ENCODE results near the gene OR4F15.
"Not testable (repeated sequence)": the region's sequence is repeated elsewhere in the genome, so short reads cannot be mapped to it uniquely, and the experiment has no call there.

Gene OR4F15, protein sequence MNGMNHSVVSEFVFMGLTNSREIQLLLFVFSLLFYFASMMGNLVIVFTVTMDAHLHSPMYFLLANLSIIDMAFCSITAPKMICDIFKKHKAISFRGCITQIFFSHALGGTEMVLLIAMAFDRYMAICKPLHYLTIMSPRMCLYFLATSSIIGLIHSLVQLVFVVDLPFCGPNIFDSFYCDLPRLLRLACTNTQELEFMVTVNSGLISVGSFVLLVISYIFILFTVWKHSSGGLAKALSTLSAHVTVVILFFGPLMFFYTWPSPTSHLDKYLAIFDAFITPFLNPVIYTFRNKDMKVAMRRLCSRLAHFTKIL

DNA sequence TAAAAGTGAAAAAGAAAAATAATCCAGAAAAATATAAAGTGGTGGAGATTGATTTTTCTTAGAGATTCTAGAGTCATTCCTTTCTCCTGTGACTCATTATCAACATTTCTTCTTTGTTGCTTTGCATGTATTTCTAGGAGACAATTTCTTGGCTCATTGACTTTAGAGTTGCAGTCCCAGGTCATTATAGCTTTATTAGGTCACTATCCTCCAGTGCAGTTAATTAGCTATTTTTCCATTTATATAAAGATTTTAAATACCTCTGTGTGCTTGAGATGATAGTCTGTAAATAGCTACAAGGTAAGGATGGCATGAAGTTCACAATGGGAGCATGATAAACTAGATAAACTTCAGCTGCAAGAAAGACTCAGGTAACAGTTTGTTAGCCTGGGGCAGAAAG lies at the start of gene OR4F15:
Gene OR4F15, plus strand, starts transcription at position 301 of the 400 bp plus-strand sequence. CDS start 5,985 bp downstream, outside the sequence.
- no peaks in the 10 kb centered on the region for H3K36me3 Mint-ChIP-seq (ENCODE audit: low read depth)
- peak within 1 kb of the TSS in 1 of 3 experiments; percentile 40 for H3K27ac Mint-ChIP-seq
- H3K4me3 Mint-ChIP-seq: no peak within 1 kb of the TSS
- H3K27me3 Mint-ChIP-seq (ENCODE audit: low read depth): peaks cover 19% of the 10 kb centered on the region
- TF ChIP-seq, protein P1, sequence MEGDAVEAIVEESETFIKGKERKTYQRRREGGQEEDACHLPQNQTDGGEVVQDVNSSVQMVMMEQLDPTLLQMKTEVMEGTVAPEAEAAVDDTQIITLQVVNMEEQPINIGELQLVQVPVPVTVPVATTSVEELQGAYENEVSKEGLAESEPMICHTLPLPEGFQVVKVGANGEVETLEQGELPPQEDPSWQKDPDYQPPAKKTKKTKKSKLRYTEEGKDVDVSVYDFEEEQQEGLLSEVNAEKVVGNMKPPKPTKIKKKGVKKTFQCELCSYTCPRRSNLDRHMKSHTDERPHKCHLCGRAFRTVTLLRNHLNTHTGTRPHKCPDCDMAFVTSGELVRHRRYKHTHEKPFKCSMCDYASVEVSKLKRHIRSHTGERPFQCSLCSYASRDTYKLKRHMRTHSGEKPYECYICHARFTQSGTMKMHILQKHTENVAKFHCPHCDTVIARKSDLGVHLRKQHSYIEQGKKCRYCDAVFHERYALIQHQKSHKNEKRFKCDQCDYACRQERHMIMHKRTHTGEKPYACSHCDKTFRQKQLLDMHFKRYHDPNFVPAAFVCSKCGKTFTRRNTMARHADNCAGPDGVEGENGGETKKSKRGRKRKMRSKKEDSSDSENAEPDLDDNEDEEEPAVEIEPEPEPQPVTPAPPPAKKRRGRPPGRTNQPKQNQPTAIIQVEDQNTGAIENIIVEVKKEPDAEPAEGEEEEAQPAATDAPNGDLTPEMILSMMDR (IDR thresholded peaks at IDR 0.05; ENCODE audit: unreplicated experiment in 3 of 3): no peak
- no peaks in the 10 kb centered on the region for H3K9me3 Mint-ChIP-seq
- no peaks in the 10 kb centered on the region for H3K4me1 Mint-ChIP-seq

DNA sequence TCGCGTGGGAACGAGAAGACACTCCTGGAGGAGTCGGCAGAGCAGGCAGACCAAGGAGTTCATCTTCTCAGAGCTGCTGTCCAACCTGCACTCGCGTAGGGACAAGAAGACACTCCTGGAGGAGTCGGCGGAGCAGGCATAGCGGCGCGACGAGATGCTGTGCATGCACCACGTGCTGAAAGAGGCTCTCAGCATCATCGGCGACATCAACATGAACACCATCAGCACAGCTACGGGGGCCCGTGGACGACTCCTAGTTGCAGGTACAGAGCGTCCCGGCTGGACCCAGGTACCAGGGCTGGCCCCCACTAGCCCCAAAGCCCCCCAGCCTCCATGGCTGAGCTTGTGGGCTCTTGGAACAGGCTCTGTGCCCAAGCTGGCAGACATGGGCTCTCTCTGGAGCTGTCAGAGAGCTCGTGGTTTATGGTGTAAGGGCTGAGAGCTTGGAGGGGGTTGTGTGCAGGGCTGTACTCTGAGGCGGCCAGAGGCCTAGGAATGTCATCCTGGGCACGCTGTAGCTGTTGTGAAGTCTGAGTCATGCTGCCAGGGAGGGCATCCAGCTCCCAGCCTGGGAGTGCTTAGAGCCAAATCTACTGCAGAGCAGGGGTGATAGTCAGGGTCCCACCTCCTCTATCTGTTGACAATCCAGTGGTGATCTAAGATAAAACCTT lies 47.2 kb upstream of the OR4F15 start:
- not testable (repeated sequence) for H3K36me3 Mint-ChIP-seq (ENCODE audit: low read depth); H3K27me3 Mint-ChIP-seq (ENCODE audit: low read depth); H3K4me1 Mint-ChIP-seq; H3K4me3 Mint-ChIP-seq; H3K27ac Mint-ChIP-seq; H3K9me3 Mint-ChIP-seq

DNA sequence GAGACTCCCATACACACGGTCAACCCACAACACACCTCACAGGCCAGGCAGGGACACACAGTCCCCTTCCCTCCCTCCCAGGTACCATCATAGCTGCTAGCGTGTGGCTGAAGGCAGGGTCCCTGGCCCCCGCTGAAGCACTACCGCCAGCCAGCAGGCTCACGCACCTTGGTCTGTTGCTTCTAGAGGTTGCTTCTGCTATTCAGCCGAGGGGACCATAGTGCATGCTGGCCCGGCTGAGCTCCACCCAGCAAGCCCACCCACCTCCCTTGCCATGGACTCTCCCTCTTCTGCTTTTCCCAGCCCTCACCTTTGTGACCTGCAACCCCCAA lies 46.7 kb upstream of the OR4F15 start:
- H3K36me3 Mint-ChIP-seq (ENCODE audit: low read depth); H3K27me3 Mint-ChIP-seq (ENCODE audit: low read depth); H3K4me3 Mint-ChIP-seq; H3K4me1 Mint-ChIP-seq; H3K9me3 Mint-ChIP-seq; H3K27ac Mint-ChIP-seq: not testable (repeated sequence)

DNA sequence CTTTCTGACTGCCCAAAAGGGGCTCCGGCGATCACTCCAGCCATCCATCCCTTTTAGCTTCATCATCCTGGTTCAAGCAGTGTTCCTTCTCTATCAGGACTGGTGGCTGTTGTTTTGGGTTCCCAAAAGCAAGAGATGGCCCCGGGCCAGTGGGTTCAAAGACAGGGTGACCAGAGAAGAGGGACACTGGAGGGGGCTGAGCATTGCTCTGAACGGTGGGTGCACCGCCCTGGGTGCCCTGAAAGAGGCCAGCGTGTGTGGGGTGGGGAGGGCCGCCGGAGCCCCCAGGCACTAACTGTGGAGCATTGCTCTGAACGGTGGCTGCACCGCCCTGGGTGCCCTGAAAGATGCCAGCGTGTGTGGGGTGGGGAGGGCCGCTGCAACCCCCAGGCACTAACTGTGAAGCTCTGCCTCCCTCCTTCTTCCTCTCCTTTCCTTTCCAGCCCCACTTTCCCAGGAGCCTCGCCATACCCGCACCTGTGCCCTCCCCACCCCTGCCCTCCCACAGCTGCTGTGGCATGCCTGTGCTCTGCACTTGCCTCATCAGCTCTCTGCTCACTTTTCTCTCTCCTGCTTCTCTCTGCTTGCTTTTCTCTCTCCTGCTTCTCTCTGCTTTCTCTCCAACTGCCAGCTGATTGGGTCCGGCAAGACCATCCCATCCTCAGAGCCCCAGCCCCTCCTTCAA lies 46.1 kb upstream of the OR4F15 start:
- peaks cover 4% of the 10 kb centered on the region for H3K9me3 Mint-ChIP-seq
- peaks cover 3% of the 10 kb centered on the region for H3K36me3 Mint-ChIP-seq (ENCODE audit: low read depth)
- H3K27ac Mint-ChIP-seq: no peak overlapping the region
- no peaks in the 10 kb centered on the region for H3K27me3 Mint-ChIP-seq (ENCODE audit: low read depth)
- H3K4me3 Mint-ChIP-seq: no peak overlapping the region
- TF ChIP-seq, protein P1 (IDR thresholded peaks at IDR 0.05; ENCODE audit: unreplicated experiment in 3 of 3): no peak
- no peaks in the 10 kb centered on the region for H3K4me1 Mint-ChIP-seq

DNA sequence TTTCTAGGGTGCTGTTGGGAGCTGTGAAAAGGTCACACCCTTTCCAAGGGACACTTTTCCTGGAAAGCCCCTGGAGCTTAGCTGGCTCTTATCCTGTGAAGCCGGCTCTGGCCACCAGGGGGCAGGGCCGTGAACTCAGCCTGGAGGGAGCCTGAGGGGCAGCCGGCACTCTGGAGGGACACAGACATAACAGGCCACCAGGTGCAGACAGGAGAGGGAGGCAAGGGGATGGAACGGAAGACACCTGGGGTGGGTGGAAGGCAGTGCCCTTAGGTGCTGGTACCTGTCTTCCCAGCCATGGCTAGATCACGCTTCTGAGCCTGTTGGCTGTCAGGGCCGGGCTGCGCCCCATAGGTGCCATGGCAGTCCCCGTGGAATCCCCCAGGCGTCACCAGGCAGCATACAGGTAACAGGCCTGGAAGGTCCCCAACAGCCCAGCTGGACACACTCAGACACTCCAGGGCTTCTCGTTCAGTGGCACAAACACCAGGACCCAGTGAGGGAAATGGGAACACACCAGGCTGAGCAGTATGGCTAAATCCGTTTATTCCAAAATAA lies 44.8 kb upstream of the OR4F15 start:
- H3K27ac Mint-ChIP-seq; H3K9me3 Mint-ChIP-seq; H3K4me3 Mint-ChIP-seq; H3K27me3 Mint-ChIP-seq (ENCODE audit: low read depth); H3K4me1 Mint-ChIP-seq; H3K36me3 Mint-ChIP-seq (ENCODE audit: low read depth): not testable (repeated sequence)

DNA sequence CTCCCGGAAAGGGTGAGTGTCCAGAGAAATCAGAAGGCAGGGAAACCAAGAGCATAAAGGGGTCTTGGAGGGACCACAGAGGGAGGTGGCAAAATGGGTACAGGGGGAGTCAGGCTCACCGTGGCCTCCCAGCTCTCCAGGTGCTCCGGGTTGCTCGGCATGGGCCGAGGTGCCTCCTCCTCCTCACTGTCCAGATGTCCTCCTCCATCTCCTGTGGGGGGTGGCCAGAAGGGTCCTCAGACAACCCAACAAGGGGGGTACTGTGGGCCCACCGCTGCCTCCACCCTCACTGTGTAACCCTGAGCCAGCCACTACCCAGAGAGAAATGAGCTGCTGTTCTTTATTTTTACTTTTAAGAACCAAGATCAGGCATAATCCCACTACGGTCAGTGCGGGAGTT lies 39.1 kb upstream of the OR4F15 start:
- Mint-ChIP-seq H3K9me3 (no peaks in the 10 kb centered on the region), H3K4me1 (no peaks in the 10 kb centered on the region), H3K36me3 (ENCODE audit: low read depth) (no peaks in the 10 kb centered on the region), H3K27ac (no peak overlapping the region), H3K4me3 (no peak overlapping the region), H3K27me3 (ENCODE audit: low read depth) (peaks cover 18% of the 10 kb centered on the region)
- TF ChIP-seq, protein P1 (IDR thresholded peaks at IDR 0.05; ENCODE audit: unreplicated experiment in 3 of 3): no peak

DNA sequence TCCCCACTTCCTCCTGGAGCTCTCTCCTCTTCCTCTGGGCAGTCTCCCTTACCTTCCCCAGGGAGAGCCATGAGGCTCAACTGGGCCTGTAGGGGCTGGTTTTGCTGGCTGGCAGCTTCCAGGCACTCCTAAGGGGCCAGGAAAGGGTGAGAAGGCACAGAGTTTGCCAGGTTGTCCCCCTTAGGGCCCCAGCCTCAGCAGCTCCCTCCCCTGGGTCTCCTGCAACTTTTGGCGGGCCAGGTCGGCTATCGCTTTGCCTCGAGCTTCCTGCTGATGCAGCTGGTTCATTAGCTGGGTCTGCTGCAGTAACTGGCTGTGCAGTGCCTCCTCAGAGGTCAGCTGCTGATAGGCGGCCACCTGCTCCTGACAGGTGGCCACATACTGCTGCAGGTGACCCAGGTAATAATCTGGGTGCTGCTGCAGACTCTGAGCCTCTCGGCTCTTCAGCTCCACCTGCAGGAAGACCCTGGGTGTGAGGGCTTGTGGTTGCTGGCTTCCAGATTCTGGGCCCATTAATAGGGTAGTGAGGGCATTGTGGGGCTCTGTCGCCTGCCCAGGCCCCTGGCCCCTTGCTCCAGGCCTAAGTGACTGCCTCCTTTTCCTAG lies 38.4 kb upstream of the OR4F15 start:
- Mint-ChIP-seq H3K4me3 (no peak overlapping the region), H3K36me3 (ENCODE audit: low read depth) (no peaks in the 10 kb centered on the region)
- TF ChIP-seq, protein P1 (IDR thresholded peaks at IDR 0.05; ENCODE audit: unreplicated experiment in 3 of 3): no peak

More for the DNA sequence above, 38.4 kb upstream of the OR4F15 start:
- Mint-ChIP-seq H3K27ac (no peak overlapping the region), H3K9me3 (no peaks in the 10 kb centered on the region), H3K4me1 (no peaks in the 10 kb centered on the region), H3K27me3 (ENCODE audit: low read depth) (peaks cover 23% of the 10 kb centered on the region)
